Endothelial cell of umbilical vein (primary cell): ENCODE results near the gene SLC25A23. TPM values are rescaled to one million over a fixed set of nuclear protein-coding genes. Genes with fewer than 3 reads are reported as not detected.

ENCODE experiments used
- BruUV-seq: library from RNA; stranded (reverse); fragments of 400-500 nt; replicated peaks from 2 replicates; lab custom pipeline; 2021; lab: Mats Ljungman, UMichigan
- CTCF ChIA-PET: fragments of 300-600, 350-600 bp; sonication (Branson Sonifier 250); formaldehyde crosslinking; loops from one replicate; lab custom pipeline; 2021; ENCODE audit warnings: antibody characterized with exemption, inconsistent platforms; lab: Charles Lee
- POLR2A ChIA-PET: fragments of 300-600, 350-600 bp; sonication (Branson Sonifier 250); formaldehyde crosslinking; loops from one replicate; lab custom pipeline; 2021; ENCODE audit warnings: antibody characterized with exemption, inconsistent platforms; lab: Charles Lee
- DNase-seq: peaks from one replicate; pipeline ENCODE4 v3.0.0-alpha.2; 2011; ENCODE audit warnings: low read depth, low spot score
- FAIRE-seq: peaks from 2 replicates; lab custom pipeline; 2011; peaks lifted over from hg19 to GRCh38; lab: Jason Lieb, UNC
- H2AFZ ChIP-seq: 2 replicates; pipeline ENCODE4 v1.6.0; 2012; ENCODE audit warnings: low read depth, low read length, control low read depth, inconsistent platforms
- H3K27ac ChIP-seq: 2 replicates; pipeline ENCODE4 v1.5.1; 2011; ENCODE audit warnings: low read depth, mild to moderate bottlenecking, control low read depth, low read length, moderate library complexity; ENCODE audit not compliant: insufficient read depth
- H3K27me3 ChIP-seq, 2 experiments: 2 replicates each; pipeline versions ENCODE4 v1.6.0 to v1.6.1; 2011; ENCODE audit warnings: low read length in 2 of 2, mixed read lengths in 1 of 2; ENCODE audit not compliant: control insufficient read depth in 2 of 2, insufficient read depth in 2 of 2
- H3K36me3 ChIP-seq, 2 experiments: 2 replicates in 1 of 2; 3 replicates in 1 of 2; pipeline ENCODE4 v1.5.1; 2011; ENCODE audit warnings: low read length in 2 of 2, mild to moderate bottlenecking in 1 of 2, moderate library complexity in 1 of 2; ENCODE audit not compliant: control insufficient read depth in 2 of 2, insufficient read depth in 2 of 2; ENCODE audit errors: extremely low read depth in 1 of 2
- H3K4me1 ChIP-seq: 3 replicates; pipeline ENCODE4 v1.5.1; 2011; ENCODE audit warnings: mild to moderate bottlenecking, low read length; ENCODE audit not compliant: control insufficient read depth, insufficient read depth; ENCODE audit errors: extremely low read depth
- H3K4me2 ChIP-seq: 2 replicates; pipeline ENCODE4 v1.6.1; 2011; ENCODE audit warnings: low read length, control low read depth, mixed read lengths; ENCODE audit not compliant: insufficient read depth
- H3K4me3 ChIP-seq, 3 experiments: fragments of 200-600 bp in 1 of 3; sonication (generic), shearing (Covaris generic) in 1 of 3; replicated peaks in 1 of 3; 2 replicates each; pipeline ENCODE4 v1.5.1; 2011 to 2016; ENCODE audit warnings: control low read depth in 3 of 3, low read length in 3 of 3, mild to moderate bottlenecking in 2 of 3, inconsistent platforms in 1 of 3, low read depth in 1 of 3, moderate library complexity in 1 of 3; ENCODE audit not compliant: insufficient read depth in 1 of 3
- H3K79me2 ChIP-seq: 2 replicates; pipeline ENCODE4 v1.6.0; 2012; ENCODE audit warnings: low read length, inconsistent platforms; ENCODE audit not compliant: control insufficient read depth, insufficient read depth
- H3K9ac ChIP-seq: replicated peaks from 2 replicates; pipeline ENCODE3; 2011; ENCODE audit warnings: low read length, control low read depth; ENCODE audit not compliant: insufficient read depth; ENCODE audit errors: extremely low read depth
- H3K9me1 ChIP-seq: replicated peaks from 3 replicates; pipeline ENCODE4 v1.6.0; 2011; ENCODE audit warnings: mild to moderate bottlenecking, low read length; ENCODE audit not compliant: control insufficient read depth, insufficient read depth; ENCODE audit errors: extremely low read depth
- H3K9me3 ChIP-seq: replicated peaks from 2 replicates; pipeline ENCODE4 v1.5.1; 2012; ENCODE audit warnings: low read length, inconsistent platforms; ENCODE audit not compliant: control insufficient read depth, insufficient read depth
- H4K20me1 ChIP-seq: replicated peaks from 2 replicates; pipeline ENCODE3; 2011; ENCODE audit warnings: mild to moderate bottlenecking, low read length; ENCODE audit not compliant: control insufficient read depth, insufficient read depth; ENCODE audit errors: extremely low read depth
- CTCF ChIP-seq, 2 donors: IDR thresholded peaks; 1 replicate in 1 of 2; 2 replicates in 1 of 2; pipeline ENCODE4 v1.5.1; 2011; ENCODE audit warnings: low read length in 2 of 2, mild to moderate bottlenecking in 2 of 2, moderate library complexity in 2 of 2, control low read depth in 1 of 2, inconsistent platforms in 1 of 2, low read depth in 1 of 2; ENCODE audit not compliant: insufficient read depth in 1 of 2; ENCODE audit errors: extremely low read depth in 1 of 2
- EZH2 ChIP-seq: IDR thresholded peaks from 2 replicates; pipeline ENCODE4 v1.6.1; 2012; ENCODE audit warnings: borderline replicate concordance, low read depth, mild to moderate bottlenecking, moderate library complexity, low read length, inconsistent platforms; ENCODE audit not compliant: severe bottlenecking
- FOS ChIP-seq: IDR thresholded peaks from 2 replicates; pipeline ENCODE4 v1.6.1; 2011; ENCODE audit warnings: mild to moderate bottlenecking, low read length, moderate library complexity, borderline replicate concordance; ENCODE audit not compliant: insufficient read depth
- GATA2 ChIP-seq: IDR thresholded peaks from 2 replicates; pipeline ENCODE4 v1.7.0; 2011; ENCODE audit warnings: low read depth, mild to moderate bottlenecking, moderate library complexity, mixed read lengths, low read length; ENCODE audit not compliant: insufficient read length, insufficient read depth
- JUN ChIP-seq: IDR thresholded peaks from 2 replicates; pipeline ENCODE4 v1.6.1; 2011; ENCODE audit warnings: borderline replicate concordance, low read depth; ENCODE audit not compliant: insufficient read length, insufficient read depth
- MAX ChIP-seq: IDR thresholded peaks from 2 replicates; pipeline ENCODE4 v1.6.1; 2011; ENCODE audit not compliant: insufficient read depth, insufficient read length
- MYC ChIP-seq: IDR thresholded peaks from one replicate; pipeline ENCODE4 v1.6.1; 2011; ENCODE audit warnings: mild to moderate bottlenecking, low read depth, low read length
- POLR2A ChIP-seq: IDR thresholded peaks from 2 replicates; pipeline ENCODE4 v1.6.1; 2012; ENCODE audit warnings: low read depth, mild to moderate bottlenecking, control low read depth, low read length
- POLR2AphosphoS5 ChIP-seq: IDR thresholded peaks from 2 replicates; pipeline ENCODE4 v1.6.1; 2012; ENCODE audit warnings: low read depth, mild to moderate bottlenecking, control low read depth, low read length, moderate library complexity; ENCODE audit not compliant: insufficient read depth
- dilution Hi-C: fragments of 300-500 bp; cut with MboI; formaldehyde crosslinking; loops from one replicate; pipeline ENCODE4 v1.15.0; 2019; ENCODE audit warnings: low sequenced_read_pairs; ENCODE audit not compliant: extremely low pct_ligation_motif_present
- intact Hi-C: fragments of 100-400 bp; cut with micrococcal nuclease; formaldehyde crosslinking; loops from one replicate; pipeline ENCODE4 v1.10.0; 2022
- polyA plus RNA-seq, 4 experiments: library from polyadenylated mRNA; depleted of rRNA in 3 of 4; stranded (reverse) in 3 of 4; unstranded in 1 of 4; fragments of >200 nt; gene quantifications; 2 replicates each; pipeline versions ENCODE4 v1.2.1 to v1.2.3, GENCODE V29; 2011 to 2012; ENCODE audit warnings: missing spikeins in 1 of 4
- total RNA-seq: library from RNA; stranded (reverse); gene quantifications from 2 replicates; pipeline ENCODE4 v1.2.3, GENCODE V29; 2021

SLC25A23 gene
- total and polyA plus RNA-seq, 2 donors (not counting 3 experiments of a cell fraction or from before 2014, with no cell fraction given) = 12.8 to 33.5 TPM

- ChIA-PET POLR2A (no interaction called here), CTCF (no interaction called here)
- FAIRE-seq (no peak), DNase-seq (no peak)
- Histone ChIP-seq H3K4me1 (no peaks in the 10 kb centered on the region), H3K9me3 (no peaks in the 10 kb centered on the region), H3K9ac (no peak overlapping the region), H3K36me3 (no peaks in the 10 kb centered on the region), H3K27ac (no peak overlapping the region), H4K20me1 (no peaks in the 10 kb centered on the region), H3K4me3 (no peak overlapping the region), H3K4me2 (no peak overlapping the region), H2AFZ (no peak overlapping the region), H3K79me2 (no peaks in the 10 kb centered on the region), H3K27me3 (peaks cover 8 to 16% of the 10 kb centered on the region in 2 experiments), H3K9me1 (no peaks in the 10 kb centered on the region)
- dilution Hi-C loops = no loop called here
- BruUV-seq = no TSS peak
- intact Hi-C loops = no loop called here
- no peak for TF ChIP-seq GATA2
- no peak for TF ChIP-seq FOS
- TF ChIP-seq CTCF (IDR thresholded peaks at IDR 0.05; ENCODE audit: extremely low read depth in 1 of 2, insufficient read depth in 1 of 2, low read depth in 1 of 2, low read length in 2 of 2) = no peak
- TF ChIP-seq POLR2A = no peak
- no peak for TF ChIP-seq POLR2AphosphoS5
- TF ChIP-seq MAX = no peak
- TF ChIP-seq JUN = no peak
- no peak for TF ChIP-seq MYC
- no peak for TF ChIP-seq EZH2
Observed at GRCh38 chr19:6466526-6467248, 7.1 kb upstream of the SLC25A23 start.
